Gastrocnemius medialis (tissue), 4 donors: ENCODE measurements around the gene DNASE1L3.

Experiments used
- CTCF ChIP-seq, 5 experiments: fragments of 450-650 bp in 3 of 5; fragments of 200-600 bp in 2 of 5; sonication (generic) in 2 of 5; IDR thresholded peaks in 4 of 5; conservative IDR thresholded peaks in 1 of 5; 1 replicate in 4 of 5; 2 replicates in 1 of 5; pipeline ENCODE4 v1.5.1; 2016 to 2019; ENCODE audit warnings: antibody characterized with exemption in 5 of 5, mild to moderate bottlenecking in 3 of 5, moderate library complexity in 3 of 5
- POLR2A ChIP-seq, 2 donors: fragments of 450-650 bp; IDR thresholded peaks; one replicate each; pipeline ENCODE4 v1.6.1; 2017; ENCODE audit warnings: antibody characterized with exemption in 2 of 2, mild to moderate bottlenecking in 2 of 2, moderate library complexity in 2 of 2

GRCh38 chr3:58179235-58180098 lies 31.3 kb downstream of the DNASE1L3 start:
- TF ChIP-seq CTCF (IDR thresholded peaks at IDR 0.05 in 4 of 5, conservative IDR thresholded peaks at IDR 0.05 in 1 of 5) (no peak), POLR2A (IDR thresholded peaks at IDR 0.05) (no peak)
